ENCODE measurements around the gene TADA1.
"Not testable (repeated sequence)": the region's sequence is repeated elsewhere in the genome, so short reads cannot be mapped to it uniquely, and the experiment has no call there.

The TADA1 gene

DNA sequence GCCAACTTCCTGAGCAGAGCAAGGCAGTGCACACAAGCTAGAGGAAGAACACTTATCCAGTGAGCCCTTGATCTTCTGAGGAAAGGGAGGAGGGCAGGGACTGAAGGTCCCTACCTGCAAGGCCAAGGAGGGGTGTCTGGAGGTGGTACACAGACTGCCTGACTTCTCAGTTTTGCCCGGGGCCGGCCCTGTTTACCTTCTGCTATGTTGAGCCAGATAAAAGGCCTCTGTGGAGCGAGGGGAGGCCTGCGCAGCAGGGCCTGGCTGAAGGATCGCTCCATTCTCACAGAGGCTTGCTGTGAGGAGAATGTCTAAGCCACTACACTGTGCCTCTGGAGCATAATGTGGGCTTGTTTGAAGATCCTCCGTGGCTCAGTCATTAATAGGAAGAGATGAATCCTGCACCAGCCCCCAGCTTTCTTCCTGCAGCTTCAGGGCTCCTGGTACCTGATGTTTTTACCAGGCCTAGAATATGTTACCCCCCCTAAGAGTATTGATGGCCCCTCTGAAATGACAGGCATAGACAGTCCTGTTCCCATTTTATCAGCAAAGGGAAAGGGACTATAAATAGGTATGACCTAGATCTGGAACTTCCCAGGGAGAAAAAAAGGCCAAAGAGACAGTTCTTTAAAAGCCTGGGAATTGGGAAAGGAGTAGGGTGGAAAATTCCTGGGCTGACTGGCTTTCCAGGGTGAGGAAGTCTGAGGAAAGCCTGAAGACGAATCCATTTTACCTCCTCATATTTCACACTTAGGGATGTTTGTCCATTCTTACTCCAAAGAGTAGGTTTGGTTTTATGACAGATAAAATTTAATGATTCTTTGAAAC, 32.1 kb downstream of the TADA1 start:
- DNase-seq (ENCODE audit: low read depth in 2 of 2) = no peak

GRCh38 chr1:166843322-166843721, 32.7 kb downstream of the TADA1 start:
- no peak for DNase-seq (ENCODE audit: low read depth in 2 of 2)

DNA sequence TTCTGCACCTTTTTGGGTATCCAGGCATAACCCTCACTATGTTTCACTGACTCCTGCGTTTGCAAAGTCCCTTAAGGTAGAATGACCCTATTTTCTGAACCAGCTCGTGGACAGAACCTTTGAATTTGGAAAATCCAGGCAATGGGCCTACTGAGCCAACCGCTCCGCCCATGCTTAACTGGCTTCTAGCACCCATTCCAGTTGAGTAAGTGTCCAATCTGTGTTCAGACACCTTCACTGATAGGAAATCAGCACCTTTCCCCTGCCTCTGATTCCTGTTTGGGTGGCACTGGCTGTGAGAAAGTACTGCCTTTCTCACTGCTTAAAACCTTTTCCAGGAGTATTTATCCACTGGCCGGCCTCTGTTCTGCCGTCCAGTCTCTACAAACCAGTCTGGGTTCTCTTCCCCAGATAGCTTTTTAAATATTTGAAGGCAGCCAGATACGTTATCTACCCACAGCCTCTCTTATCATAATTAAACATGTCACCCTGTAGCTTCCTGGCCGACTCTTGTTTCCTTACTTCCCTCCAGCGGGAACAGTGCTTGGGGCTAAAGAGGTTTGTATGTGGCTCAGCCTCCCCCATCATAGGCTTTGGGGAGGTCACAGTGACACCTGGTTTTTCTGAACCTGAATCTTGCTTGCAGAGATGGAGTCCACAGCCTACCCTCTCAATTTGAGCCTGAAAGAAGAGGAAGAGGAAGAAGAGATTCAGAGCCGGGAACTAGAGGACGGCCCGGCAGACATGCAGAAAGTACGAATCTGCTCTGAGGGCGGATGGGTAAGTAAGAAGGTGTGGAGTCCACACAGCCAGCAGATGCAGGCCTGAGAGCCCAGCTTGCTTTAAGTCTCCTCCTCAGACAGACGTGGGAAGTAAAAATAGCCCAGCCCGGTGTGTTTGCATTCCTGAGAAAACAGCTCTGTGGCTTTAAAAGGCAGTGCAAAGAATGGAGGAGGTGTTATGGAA, 35.5 kb downstream of the TADA1 start:
- no peak for DNase-seq (ENCODE audit: low read depth in 2 of 2)

DNA sequence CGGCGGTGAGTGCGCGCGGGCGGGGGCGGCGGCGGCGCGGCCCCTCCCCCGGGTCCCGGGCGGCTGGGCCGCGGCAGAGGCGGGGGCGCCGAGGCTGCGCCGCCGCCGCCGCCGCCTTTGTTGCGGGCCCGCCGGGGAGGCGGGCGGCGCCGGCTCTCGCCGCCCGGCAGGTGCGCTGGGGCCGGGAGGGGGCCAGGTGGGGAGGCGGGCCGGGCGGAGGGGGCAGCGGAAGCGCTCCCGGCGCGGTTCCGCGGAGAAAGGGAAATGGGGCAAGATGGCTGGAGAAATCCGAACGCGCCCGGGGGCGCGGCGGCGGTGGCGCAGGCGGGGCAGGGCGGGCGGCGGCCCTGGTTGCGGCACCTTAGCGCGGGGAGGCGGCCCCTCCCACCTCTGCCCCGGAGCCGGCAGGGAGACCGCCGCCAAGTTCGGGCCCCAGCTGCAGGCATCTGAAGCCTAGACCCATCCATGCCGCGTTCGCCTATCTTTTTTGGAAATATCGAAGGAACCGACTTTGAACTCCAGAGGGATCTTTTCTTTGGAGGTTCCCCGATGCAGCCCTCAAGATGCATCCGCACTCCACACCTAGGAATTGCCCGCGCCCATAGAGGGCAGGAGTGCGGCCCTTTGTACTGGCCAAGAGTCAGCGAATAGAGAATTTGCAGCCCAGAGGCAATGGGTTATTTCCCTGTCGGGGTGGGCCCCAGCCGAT, 36.3 kb downstream of the TADA1 start:
- peak; percentile 18 to 39 for DNase-seq (ENCODE audit: low read depth in 2 of 2)

- peak; percentile 74 to 81 for DNase-seq (ENCODE audit: low read depth in 2 of 2)
These were observed 37.1 kb downstream of the TADA1 start, which contains the start of gene POGK for GRCh38 chr1:166838766-166839599. Gene POGK, plus strand, starts transcription at chr1:166839475. Its CDS starts 1,482 bp downstream, at chr1:166840957.

- DNase-seq (ENCODE audit: low read depth in 2 of 2) = no peak
These were observed 39.3 kb downstream of the TADA1 start for GRCh38 chr1:166836733-166837132.

GRCh38 chr1:166829762-166830161, 46.3 kb downstream of the TADA1 start:
- not testable (repeated sequence) for DNase-seq (ENCODE audit: low read depth in 2 of 2)

GRCh38 chr1:166827426-166827825, 48.6 kb downstream of the TADA1 start:
- DNase-seq (ENCODE audit: low read depth in 2 of 2) = no peak

DNA sequence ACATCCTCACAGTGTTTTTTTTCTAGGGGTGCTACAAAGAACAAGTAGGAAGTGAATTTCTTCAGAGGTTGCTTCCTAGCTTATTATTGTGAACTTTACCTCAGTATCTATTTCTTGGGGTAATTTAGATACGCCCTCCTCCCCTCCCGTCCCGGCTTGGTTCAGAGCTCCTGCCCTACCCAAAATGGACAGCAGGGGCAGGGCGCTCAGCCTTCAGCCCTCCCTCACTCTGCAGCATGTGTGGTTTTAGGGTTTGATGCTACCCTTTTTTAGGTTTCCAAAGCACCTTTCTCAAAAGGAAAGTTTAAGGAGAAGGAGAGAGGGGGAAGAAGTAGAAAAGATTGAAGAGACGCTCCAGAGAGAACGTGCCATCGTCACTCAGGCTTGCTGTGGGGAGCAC, 53.7 kb downstream of the TADA1 start:
- no peak for DNase-seq (ENCODE audit: low read depth in 2 of 2)

- DNase-seq (ENCODE audit: low read depth in 2 of 2) = no peak
These were observed 56.1 kb downstream of the TADA1 start for GRCh38 chr1:166819974-166820373.

DNA sequence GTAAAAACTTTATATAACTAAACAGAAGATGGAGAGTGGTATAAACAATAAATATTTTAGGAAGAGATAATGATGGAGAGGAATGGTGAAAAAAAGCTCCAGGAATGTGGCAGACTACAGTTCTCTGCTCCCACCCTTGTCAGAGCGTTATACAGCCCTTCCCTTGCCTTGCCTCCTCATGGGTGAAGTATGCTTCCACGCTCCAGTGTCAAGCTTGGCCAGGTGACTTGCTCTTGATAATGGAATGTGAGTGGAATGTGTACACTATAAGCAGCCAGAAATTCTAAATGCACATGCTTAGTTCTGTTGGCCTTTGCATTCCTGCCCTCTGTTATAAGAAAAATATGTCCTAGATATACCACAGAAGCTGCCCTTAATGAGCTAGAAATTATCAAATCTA, 61.5 kb downstream of the TADA1 start:
- DNase-seq (ENCODE audit: low read depth in 2 of 2) = no peak

- DNase-seq (ENCODE audit: low read depth in 2 of 2) = no peak
These were observed 62.4 kb downstream of the TADA1 start for GRCh38 chr1:166813508-166814223.

DNA sequence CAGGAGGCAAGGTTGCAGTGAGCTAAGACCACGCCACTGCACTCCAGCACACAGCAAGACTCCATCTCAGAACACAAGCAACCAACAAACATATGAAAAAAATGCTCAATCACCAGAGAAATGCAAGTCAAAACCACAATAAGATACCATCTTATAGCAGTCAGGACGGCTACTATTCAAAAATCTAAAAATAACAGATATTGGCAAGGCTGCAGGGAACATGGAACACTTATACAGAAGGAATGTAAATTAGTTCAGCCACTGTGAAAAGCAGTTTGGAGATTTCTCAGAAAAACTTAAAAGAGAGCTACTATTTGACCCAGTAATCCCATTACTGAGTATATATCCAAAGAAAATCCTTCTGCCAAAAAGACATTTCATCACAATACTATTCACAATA, 64.4 kb downstream of the TADA1 start:
- DNase-seq (ENCODE audit: low read depth in 2 of 2) = no peak

GRCh38 chr1:166808952-166809351, 67.1 kb downstream of the TADA1 start:
- no peak for DNase-seq (ENCODE audit: low read depth in 2 of 2)

All from stimulated activated CD4-positive, alpha-beta T cell treated with anti-CD3 and anti-CD28 coated beads, Interleukin-15, amount 100 ng/mL, for 48 hours (primary cell).